Effector memory CD4-positive, alpha-beta T cell (primary cell): ENCODE data around the gene HRNR.
"Not testable (repeated sequence)": the region's sequence is repeated elsewhere in the genome, so short reads cannot be mapped to it uniquely, and the experiment has no call there.

Source experiments
- DNase-seq, 3 donors: peaks; one replicate each; pipeline ENCODE4 v3.0.0-alpha.2; 2020
- H3K27ac ChIP-seq: 2 replicates; pipeline ENCODE4 v1.7.0; 2013; ENCODE audit warnings: mild to moderate bottlenecking, low read length, moderate library complexity; ENCODE audit not compliant: insufficient read depth, poor library complexity, severe bottlenecking
- H3K27me3 ChIP-seq: replicated peaks from 2 replicates; pipeline ENCODE4 v1.7.0; 2013; ENCODE audit warnings: mild to moderate bottlenecking, low read length; ENCODE audit not compliant: insufficient read depth, control insufficient read depth, poor library complexity, severe bottlenecking
- H3K36me3 ChIP-seq: 2 replicates; pipeline ENCODE4 v1.7.0; 2013; ENCODE audit warnings: mild to moderate bottlenecking, low read length, moderate library complexity; ENCODE audit not compliant: control insufficient read depth, insufficient read depth
- H3K4me1 ChIP-seq: 2 replicates; pipeline ENCODE4 v1.7.0; 2013; ENCODE audit warnings: low read length, mild to moderate bottlenecking; ENCODE audit not compliant: control insufficient read depth, insufficient read depth, poor library complexity, severe bottlenecking
- H3K4me3 ChIP-seq: 2 replicates; pipeline ENCODE4 v1.7.0; 2013; ENCODE audit warnings: low read length, low read depth, mild to moderate bottlenecking; ENCODE audit not compliant: insufficient read depth, poor library complexity, severe bottlenecking
- H3K9me3 ChIP-seq: 2 replicates; pipeline ENCODE4 v1.7.0; 2013; ENCODE audit warnings: mild to moderate bottlenecking, low read length, moderate library complexity; ENCODE audit not compliant: control insufficient read depth

Gene HRNR

DNA sequence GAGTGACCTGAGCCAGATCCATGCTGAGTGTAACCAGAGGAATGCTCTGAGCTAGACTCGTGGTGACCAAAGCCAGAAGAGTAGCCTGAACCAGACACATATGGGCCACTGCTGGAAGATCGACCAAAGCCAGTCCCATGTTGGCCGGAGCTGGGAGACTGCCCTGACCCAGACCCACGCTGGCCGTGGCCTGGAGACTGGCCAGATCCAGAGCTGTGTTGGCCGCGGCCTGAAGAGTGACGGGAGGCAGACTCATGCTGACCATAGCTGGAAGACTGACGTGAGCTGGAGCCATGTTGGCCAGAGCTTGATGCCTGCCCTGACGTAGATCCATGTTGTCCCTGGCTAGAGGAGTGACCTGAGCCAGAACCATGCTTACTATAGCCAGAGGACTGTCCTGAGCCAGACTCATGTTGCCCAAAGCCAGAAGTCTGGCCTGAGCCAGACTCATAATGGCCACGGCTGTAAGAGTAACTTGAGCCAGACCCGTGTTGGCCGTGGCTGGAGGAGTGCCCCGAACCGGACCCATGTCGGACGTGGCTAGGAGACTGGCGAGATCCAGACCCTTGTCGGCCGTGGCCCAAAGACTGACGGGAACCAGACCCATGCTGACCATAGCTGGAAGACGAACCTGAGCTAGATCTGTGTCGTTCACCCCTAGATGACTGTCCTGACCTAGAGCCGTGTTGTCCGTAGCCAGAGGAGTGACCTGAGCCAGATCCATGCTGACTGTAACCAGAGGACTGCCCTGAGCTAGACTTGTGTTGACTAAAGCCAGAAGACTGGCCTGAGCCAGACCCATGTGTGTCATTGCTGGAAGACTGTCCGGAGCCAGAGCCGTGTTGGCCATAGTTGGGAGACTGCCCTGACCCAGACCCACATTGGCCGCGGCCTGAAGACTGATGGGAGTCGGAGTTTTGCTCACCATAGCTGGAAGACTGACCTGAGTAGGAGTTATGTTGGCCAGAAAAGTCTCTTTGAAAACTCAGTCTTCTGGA, 3.5 kb downstream of the HRNR start:
- H3K27ac ChIP-seq = no peak overlapping the region
- H3K4me3 ChIP-seq = no peak overlapping the region
- H3K27me3 ChIP-seq = no peaks in the 10 kb centered on the region
- no peak for DNase-seq
- H3K9me3 ChIP-seq = no peaks in the 10 kb centered on the region
- no peaks in the 10 kb centered on the region for H3K4me1 ChIP-seq
- no peaks in the 10 kb centered on the region for H3K36me3 ChIP-seq

DNA sequence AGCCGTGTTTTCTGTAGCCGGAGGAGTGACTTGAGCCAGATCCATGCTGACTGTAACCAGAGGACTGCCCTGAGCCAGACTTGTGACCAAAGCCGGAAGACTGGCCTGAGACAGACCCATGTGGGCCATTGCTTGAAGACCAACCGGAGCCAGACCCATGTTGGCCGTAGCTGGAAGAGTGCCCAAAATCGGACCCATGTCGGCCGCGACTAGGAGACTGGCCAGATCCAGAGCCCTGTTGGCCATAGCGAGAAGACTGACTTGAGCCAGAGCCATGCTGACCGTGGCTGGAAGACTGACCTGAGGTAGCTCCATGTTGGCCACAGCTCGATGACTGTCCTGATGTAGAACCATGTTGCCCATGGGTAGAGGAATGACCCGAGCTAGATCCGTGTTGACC, 4.6 kb downstream of the HRNR start:
- H3K27me3 ChIP-seq, H3K36me3 ChIP-seq, H3K4me3 ChIP-seq, DNase-seq, H3K27ac ChIP-seq, H3K4me1 ChIP-seq, H3K9me3 ChIP-seq: not testable (repeated sequence)

DNA sequence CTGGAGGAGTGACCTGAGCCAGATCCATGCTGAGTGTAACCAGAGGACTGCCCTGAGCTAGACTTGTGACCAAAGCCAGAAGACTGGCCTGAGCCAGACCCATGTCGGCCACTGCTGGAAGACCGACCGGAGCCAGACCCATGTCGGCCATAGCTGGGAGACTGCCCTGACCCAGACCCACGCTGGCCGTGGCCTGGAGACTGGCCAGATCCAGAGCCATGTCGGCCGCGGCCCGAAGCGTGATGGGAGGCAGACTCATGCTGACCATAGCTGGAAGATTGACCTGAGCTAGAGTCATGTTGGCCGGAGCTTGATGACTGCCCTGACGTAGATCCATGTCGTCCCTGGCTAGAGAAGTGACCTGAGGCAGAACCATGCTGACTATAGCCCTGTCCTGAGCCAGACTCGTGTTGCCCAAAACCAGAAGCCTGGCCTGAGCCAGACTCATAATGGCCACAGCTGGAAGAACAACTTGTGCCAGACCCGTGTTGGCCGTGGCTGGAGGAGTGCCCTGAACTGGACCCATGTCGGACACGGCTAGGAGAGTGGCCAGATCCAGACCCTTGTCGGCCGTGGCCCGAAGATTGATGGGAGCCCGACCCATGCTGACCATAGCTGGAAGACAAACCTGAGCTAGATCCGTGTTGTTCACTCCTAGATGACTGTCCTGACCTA, 5.1 kb downstream of the HRNR start:
- Histone ChIP-seq H3K4me1 (no peaks in the 10 kb centered on the region), H3K4me3 (no peak overlapping the region)
- no peak for DNase-seq

DNA sequence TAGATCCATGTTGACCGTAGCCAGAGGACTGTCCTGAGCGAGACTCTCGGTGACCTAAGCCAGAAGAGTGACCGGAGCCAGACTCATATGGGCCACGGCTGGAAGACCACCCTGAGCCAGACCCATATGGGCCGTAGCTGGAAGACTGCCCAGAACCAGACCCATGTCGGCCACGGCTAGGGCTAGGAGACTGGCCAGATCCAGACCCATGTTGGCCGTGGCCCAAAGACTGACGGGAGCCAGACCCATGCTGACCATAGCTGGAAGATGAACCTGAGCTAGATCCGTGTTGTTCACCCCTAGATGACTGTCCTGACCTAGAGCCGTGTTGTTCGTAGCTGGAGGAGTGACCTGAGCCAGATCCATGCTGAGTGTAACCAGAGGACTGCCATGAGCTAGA, 8.4 kb downstream of the HRNR start:
- not testable (repeated sequence) for H3K4me3 ChIP-seq, H3K4me1 ChIP-seq, H3K27ac ChIP-seq, H3K36me3 ChIP-seq, H3K27me3 ChIP-seq, H3K9me3 ChIP-seq, DNase-seq

More for the DNA sequence above, 5.1 kb downstream of the HRNR start:
- Histone ChIP-seq H3K27ac (no peak overlapping the region), H3K9me3 (no peaks in the 10 kb centered on the region), H3K36me3 (no peaks in the 10 kb centered on the region), H3K27me3 (no peaks in the 10 kb centered on the region)

DNA sequence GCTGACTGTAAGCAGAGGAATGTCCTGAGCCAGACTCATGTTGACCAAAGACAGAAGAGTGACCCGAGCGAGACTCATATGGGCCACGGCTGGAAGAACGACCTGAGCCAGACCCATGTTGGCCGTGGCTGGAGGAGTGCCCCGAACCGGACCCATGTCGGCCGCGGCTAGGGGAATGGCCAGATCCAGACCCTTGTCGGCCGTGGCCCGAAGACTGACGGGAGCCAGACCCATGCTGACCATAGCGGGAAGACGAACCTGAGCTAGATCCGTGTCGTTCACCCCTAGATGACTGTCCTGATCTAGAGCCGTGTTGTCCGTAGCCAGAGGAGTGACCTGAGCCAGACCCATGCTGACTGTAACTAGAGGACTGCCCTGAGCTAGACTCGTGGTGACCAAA, 9.1 kb downstream of the HRNR start:
- H3K27me3 ChIP-seq, H3K4me3 ChIP-seq: not testable (repeated sequence)

DNA sequence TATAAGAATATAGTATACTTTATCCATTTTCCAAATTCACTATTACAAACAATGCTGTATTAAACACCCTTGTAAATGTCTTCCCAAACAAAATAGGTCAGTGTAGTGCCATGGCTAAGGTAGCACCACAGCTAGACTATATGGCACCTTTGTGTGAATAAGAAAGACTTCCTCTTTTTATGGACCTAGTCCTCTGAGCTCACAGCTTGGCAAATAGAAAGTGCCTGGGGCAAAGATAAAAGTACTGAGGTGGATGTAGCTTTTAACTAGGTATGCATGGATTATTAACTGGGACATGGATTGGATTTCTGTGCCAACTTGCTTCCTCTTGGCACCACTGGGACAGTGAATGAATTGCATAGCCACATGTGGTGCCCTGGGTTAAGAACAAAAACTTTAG, 25.0 kb downstream of the HRNR start:
- no peak overlapping the region for H3K27ac ChIP-seq
- no peaks in the 10 kb centered on the region for H3K36me3 ChIP-seq
- H3K4me3 ChIP-seq = no peak overlapping the region
- H3K4me1 ChIP-seq = no peaks in the 10 kb centered on the region
- H3K27me3 ChIP-seq = peaks cover 2% of the 10 kb centered on the region
- no peak for DNase-seq
- no peaks in the 10 kb centered on the region for H3K9me3 ChIP-seq

More for the DNA sequence above, 9.1 kb downstream of the HRNR start:
- H3K9me3 ChIP-seq, H3K27ac ChIP-seq, H3K4me1 ChIP-seq, DNase-seq, H3K36me3 ChIP-seq: not testable (repeated sequence)

DNA sequence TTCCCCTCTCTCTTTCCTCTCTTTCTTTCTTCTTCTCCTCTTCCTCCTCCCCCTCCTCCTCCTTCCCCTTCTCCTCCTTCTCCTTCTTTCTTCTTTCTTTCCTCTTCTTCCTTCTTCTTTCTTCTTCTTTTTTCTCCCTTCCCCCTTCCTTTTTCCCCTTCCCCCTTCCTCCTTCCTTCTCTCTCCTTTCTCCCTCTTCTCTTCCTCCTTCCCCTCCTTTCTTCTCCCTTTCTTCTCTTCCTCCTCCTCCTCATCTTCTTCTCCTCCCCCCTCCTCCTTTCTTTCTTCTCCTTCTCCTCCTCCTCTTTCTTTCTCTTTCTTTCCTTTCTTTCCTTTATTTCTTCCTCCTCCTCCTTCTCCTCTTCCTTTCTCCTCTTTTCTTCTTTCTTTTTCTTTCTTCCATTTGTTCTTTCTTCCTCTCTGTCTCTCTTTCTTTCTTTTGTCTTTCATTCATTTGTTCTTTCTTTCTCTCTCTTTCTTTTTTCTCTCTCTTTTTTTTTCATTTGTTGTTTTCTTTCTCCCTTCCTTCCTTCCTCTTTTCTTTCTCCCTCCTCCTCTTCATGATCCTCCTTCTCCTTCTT, 26.5 kb downstream of the HRNR start:
- H3K36me3 ChIP-seq = no peaks in the 10 kb centered on the region
- H3K27me3 ChIP-seq = peaks cover 2% of the 10 kb centered on the region
- no peak overlapping the region for H3K27ac ChIP-seq
- no peaks in the 10 kb centered on the region for H3K4me1 ChIP-seq
- H3K4me3 ChIP-seq = no peak overlapping the region
- no peaks in the 10 kb centered on the region for H3K9me3 ChIP-seq
- no peak for DNase-seq

DNA sequence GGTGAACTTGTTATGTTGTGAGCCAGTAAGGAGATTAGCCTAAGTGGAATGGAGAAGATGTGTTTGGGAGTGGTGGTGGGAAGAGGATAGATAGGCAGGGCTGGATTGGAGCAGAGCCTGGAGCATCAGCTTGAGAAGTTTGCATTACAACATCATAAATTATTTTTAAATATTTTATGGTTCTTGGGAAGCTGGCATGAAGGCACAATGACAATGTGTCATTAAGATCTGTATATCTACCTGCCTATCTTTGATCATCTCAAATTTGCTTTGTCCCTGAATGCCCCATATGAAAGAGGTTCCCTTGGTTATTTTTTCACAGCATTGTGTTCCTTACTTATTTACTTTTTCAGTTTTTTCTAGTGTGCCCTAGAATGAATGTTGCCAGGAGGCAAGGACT, 32.3 kb downstream of the HRNR start:
- Histone ChIP-seq H3K4me1 (no peaks in the 10 kb centered on the region), H3K27me3 (no peaks in the 10 kb centered on the region), H3K9me3 (no peaks in the 10 kb centered on the region), H3K4me3 (no peak overlapping the region), H3K27ac (no peak overlapping the region), H3K36me3 (no peaks in the 10 kb centered on the region)
- no peak for DNase-seq

DNA sequence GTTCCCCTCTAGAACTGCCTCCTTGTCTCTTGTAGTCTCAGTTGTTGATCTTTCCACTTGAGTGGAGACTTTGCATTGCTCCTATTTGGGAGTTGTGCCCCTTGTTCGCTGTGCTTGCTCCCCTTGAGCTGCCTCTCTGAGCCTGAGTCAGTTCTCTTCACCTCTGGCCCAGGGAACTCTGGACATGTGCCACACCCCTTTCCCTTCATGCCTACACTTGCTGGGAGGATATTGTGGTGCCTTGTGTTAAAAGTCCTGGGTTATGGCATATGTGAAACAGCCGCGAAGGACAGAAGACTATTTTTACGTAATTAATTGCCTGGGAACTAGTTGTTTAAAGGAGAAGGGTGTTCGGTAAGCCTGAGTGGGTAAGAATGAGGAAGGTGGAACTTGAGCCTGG, 32.7 kb downstream of the HRNR start:
- Histone ChIP-seq H3K9me3 (no peaks in the 10 kb centered on the region), H3K36me3 (no peaks in the 10 kb centered on the region), H3K27ac (no peak overlapping the region), H3K27me3 (no peaks in the 10 kb centered on the region), H3K4me1 (no peaks in the 10 kb centered on the region), H3K4me3 (no peak overlapping the region)
- DNase-seq = no peak

DNA sequence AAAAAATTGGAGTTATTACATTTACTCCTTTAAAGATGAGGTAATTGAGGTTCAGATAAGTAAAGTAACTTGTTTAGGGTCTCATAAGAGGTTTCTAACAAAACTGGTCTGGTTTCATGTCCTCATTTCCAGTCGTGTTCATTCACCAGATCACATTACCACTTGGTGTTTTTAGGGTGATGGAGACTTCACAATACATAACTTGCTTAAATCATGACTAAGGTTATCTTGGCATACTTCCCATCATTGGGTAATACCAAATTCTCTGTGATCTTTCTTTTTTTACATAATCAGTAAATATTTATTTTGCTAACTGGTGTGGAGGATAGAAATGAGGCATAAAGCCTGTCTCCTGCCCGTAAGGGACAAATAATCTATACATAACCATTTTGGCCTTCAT, 33.4 kb downstream of the HRNR start:
- no peaks in the 10 kb centered on the region for H3K36me3 ChIP-seq
- no peak overlapping the region for H3K27ac ChIP-seq
- no peaks in the 10 kb centered on the region for H3K9me3 ChIP-seq
- no peaks in the 10 kb centered on the region for H3K27me3 ChIP-seq
- no peaks in the 10 kb centered on the region for H3K4me1 ChIP-seq
- DNase-seq = no peak
- H3K4me3 ChIP-seq = no peak overlapping the region
